ENCODE measurements around the gene NLRC4. TPM values are rescaled to one million over a fixed set of nuclear protein-coding genes. Genes with fewer than 3 reads are reported as not detected.
"Not testable (repeated sequence)": the region's sequence is repeated elsewhere in the genome, so short reads cannot be mapped to it uniquely, and the experiment has no call there.

The NLRC4 gene
- total and polyA plus RNA-seq, 9 of the 15 experiments (the other 6 are each of a cell fraction or from before 2014, with no cell fraction given), result 0.03 to 0.18 (median 0.06) TPM; not detected in 2

DNA sequence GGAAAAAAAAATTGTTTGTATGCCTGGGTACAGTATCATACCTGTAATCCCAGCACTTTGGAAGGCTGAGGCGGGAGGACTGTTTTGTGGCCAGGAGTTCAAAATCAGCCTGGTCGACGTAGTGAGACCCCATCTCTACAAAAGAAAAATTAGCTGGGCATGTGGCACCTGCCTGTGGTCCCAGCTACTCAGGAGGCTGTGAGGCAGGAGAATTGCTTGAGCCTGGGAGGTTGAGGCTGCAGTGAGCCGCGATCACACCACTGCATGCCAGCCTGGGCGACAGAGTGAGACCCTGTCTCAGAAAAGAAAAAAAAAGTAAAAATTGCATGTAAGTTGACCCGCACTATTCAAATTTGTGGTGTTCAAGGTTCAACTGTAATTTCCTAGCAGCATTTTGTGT, 45.9 kb upstream of the NLRC4 start:
- FAIRE-seq (no peak), ATAC-seq (no peak), DNase-seq (ENCODE audit: extremely low read depth in 1 of 4, low spot score in 3 of 4) (no peak)
- ChIA-PET POLR2A (no interaction called here), CTCF (ENCODE audit: low intra/inter-chr PET ratio) (no interaction called here)
- no peaks in the 10 kb centered on the region for H3K9me3 ChIP-seq (replicated peaks; ENCODE audit: control insufficient read depth, insufficient read depth, low read depth, low read length)
- no peaks in the 10 kb centered on the region for H3K79me2 ChIP-seq (ENCODE audit: control insufficient read depth, insufficient read depth, low read length)
- no peak overlapping the region for H3K9ac ChIP-seq (ENCODE audit: insufficient read depth in 1 of 2, low read depth in 2 of 2, low read length in 2 of 2)
- 95% methylated on average over 7 of the region's 7 CpGs for WGBS (ENCODE audit: insufficient coverage, low coverage, missing lambda C conversion rate)
- H3K4me3 ChIP-seq, result no peak overlapping the region
- H2AFZ ChIP-seq (ENCODE audit: low read depth, low read length), result no peak overlapping the region
- no peaks in the 10 kb centered on the region for H3K27me3 ChIP-seq (ENCODE audit: control insufficient read depth in 2 of 2, insufficient read depth in 2 of 2, low read length in 2 of 2)
- TF ChIP-seq ERF (CRISPR knock-in tag; IDR thresholded peaks at IDR 0.05), result no peak
- no peak for TF ChIP-seq ZNF79 (CRISPR knock-in tag; IDR thresholded peaks at IDR 0.05; ENCODE audit: low read depth)
- TF ChIP-seq ZNF316 (IDR thresholded peaks at IDR 0.05), result no peak
- no peak for TF ChIP-seq THRAP3 (IDR thresholded peaks at IDR 0.05; ENCODE audit: borderline replicate concordance)
- no peak for TF ChIP-seq CCAR2 (IDR thresholded peaks at IDR 0.05; ENCODE audit: low read depth, low read length)
- TF ChIP-seq TRIM24 (IDR thresholded peaks at IDR 0.05), result no peak
- TF ChIP-seq, protein P1, sequence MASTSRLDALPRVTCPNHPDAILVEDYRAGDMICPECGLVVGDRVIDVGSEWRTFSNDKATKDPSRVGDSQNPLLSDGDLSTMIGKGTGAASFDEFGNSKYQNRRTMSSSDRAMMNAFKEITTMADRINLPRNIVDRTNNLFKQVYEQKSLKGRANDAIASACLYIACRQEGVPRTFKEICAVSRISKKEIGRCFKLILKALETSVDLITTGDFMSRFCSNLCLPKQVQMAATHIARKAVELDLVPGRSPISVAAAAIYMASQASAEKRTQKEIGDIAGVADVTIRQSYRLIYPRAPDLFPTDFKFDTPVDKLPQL (IDR thresholded peaks at IDR 0.05; ENCODE audit: extremely low read depth, insufficient read length), result no peak
- no peak for TF ChIP-seq CHD1 (IDR thresholded peaks at IDR 0.05; ENCODE audit: low read length)
- no peak for TF ChIP-seq ZNF174 (CRISPR knock-in tag; IDR thresholded peaks at IDR 0.05)
- TF ChIP-seq OTX1 (CRISPR knock-in tag; IDR thresholded peaks at IDR 0.05), result no peak
- TF ChIP-seq, protein P2, sequence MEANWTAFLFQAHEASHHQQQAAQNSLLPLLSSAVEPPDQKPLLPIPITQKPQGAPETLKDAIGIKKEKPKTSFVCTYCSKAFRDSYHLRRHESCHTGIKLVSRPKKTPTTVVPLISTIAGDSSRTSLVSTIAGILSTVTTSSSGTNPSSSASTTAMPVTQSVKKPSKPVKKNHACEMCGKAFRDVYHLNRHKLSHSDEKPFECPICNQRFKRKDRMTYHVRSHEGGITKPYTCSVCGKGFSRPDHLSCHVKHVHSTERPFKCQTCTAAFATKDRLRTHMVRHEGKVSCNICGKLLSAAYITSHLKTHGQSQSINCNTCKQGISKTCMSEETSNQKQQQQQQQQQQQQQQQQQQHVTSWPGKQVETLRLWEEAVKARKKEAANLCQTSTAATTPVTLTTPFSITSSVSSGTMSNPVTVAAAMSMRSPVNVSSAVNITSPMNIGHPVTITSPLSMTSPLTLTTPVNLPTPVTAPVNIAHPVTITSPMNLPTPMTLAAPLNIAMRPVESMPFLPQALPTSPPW (CRISPR knock-in tag; IDR thresholded peaks at IDR 0.05), result no peak
- no peak for TF ChIP-seq CAMTA2 (CRISPR knock-in tag; conservative IDR thresholded peaks at IDR 0.05)
- TF ChIP-seq, protein P3, sequence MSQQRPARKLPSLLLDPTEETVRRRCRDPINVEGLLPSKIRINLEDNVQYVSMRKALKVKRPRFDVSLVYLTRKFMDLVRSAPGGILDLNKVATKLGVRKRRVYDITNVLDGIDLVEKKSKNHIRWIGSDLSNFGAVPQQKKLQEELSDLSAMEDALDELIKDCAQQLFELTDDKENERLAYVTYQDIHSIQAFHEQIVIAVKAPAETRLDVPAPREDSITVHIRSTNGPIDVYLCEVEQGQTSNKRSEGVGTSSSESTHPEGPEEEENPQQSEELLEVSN (IDR thresholded peaks at IDR 0.05; ENCODE audit: borderline replicate concordance in 1 of 2, extremely low read depth in 1 of 2, insufficient read depth in 1 of 2, insufficient read length in 1 of 2, low read depth in 1 of 2, low read length in 1 of 2, poor library complexity in 1 of 2, severe bottlenecking in 1 of 2), result no peak
- no peaks in the 10 kb centered on the region for H3K9me1 ChIP-seq (ENCODE audit: control insufficient read depth, insufficient read depth, low read length)
- in situ Hi-C loops (cut with MboI) (no loop called here), intact Hi-C loops (cut with micrococcal nuclease) (no loop called here)
- H3K4me2 ChIP-seq (ENCODE audit: insufficient read depth, low read length), result no peak overlapping the region
- H3K36me3 ChIP-seq (ENCODE audit: control insufficient read depth, insufficient read depth, low read length), result peaks cover 9% of the 10 kb centered on the region
- no peaks in the 10 kb centered on the region for H3K4me1 ChIP-seq (replicated peaks in 1 of 2; ENCODE audit: control insufficient read depth in 2 of 2, insufficient read depth in 2 of 2, low read length in 2 of 2)
- no TSS peak for BruUV-seq (replicated peaks)
- H4K20me1 ChIP-seq (replicated peaks; ENCODE audit: control insufficient read depth, insufficient read depth, low read length), result no peaks in the 10 kb centered on the region
- H3K27ac ChIP-seq (ENCODE audit: extremely low read depth, low read depth, low read length), result no peak overlapping the region

DNA sequence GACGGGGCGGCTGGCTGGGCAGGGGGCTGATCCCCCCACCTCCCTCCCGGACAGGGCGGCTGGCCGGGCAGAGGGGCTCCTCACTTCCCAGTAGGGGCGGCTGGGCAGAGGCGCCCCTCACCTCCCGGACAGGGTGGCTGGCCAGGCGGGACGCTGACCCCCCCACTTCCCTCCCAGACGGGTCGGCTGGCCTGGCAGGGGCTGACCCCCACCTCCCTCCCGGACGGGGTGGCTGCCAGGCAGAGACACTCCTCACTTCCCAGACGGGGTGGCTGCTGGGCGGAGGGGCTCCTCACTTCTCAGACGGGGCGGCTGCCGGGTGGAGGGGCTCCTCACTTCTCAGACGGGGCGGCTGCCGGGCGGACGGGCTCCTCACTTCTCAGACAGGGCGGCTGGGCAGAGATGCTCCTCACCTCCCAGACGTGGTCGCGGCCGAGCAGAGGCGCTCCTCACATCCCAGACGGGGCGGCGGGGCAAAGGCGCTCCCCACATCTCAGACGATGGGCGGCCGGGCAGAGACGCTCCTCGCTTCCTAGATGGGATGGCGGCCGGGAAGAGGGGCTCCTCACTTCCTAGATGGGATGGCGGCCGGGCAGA, 29.4 kb upstream of the NLRC4 start:
- FAIRE-seq; H3K4me3 ChIP-seq; CTCF ChIA-PET (ENCODE audit: low intra/inter-chr PET ratio); POLR2A ChIA-PET; H3K4me2 ChIP-seq (ENCODE audit: insufficient read depth, low read length); H3K9me3 ChIP-seq (replicated peaks; ENCODE audit: control insufficient read depth, insufficient read depth, low read depth, low read length); ATAC-seq; BruUV-seq (replicated peaks); H3K9me1 ChIP-seq (ENCODE audit: control insufficient read depth, insufficient read depth, low read length); in situ Hi-C loops (cut with MboI); H3K4me1 ChIP-seq (replicated peaks in 1 of 2; ENCODE audit: control insufficient read depth in 2 of 2, insufficient read depth in 2 of 2, low read length in 2 of 2); intact Hi-C loops (cut with micrococcal nuclease); H3K27ac ChIP-seq (ENCODE audit: extremely low read depth, low read depth, low read length); H2AFZ ChIP-seq (ENCODE audit: low read depth, low read length); H3K9ac ChIP-seq (ENCODE audit: insufficient read depth in 1 of 2, low read depth in 2 of 2, low read length in 2 of 2); H3K79me2 ChIP-seq (ENCODE audit: control insufficient read depth, insufficient read depth, low read length); DNase-seq (ENCODE audit: extremely low read depth in 1 of 4, low spot score in 3 of 4); H3K27me3 ChIP-seq (ENCODE audit: control insufficient read depth in 2 of 2, insufficient read depth in 2 of 2, low read length in 2 of 2); H4K20me1 ChIP-seq (replicated peaks; ENCODE audit: control insufficient read depth, insufficient read depth, low read length): not testable (repeated sequence)
- 94% methylated on average over 6 of the region's 43 CpGs for WGBS (ENCODE audit: insufficient coverage, low coverage, missing lambda C conversion rate)
- H3K36me3 ChIP-seq (ENCODE audit: control insufficient read depth, insufficient read depth, low read length), result peaks cover 15% of the 10 kb centered on the region; the same call in 1 of the 3 replicates
